Keratinocyte (primary cell): ENCODE data around the gene MATK. TPM values are rescaled to one million over a fixed set of nuclear protein-coding genes. Genes with fewer than 3 reads are reported as not detected.

Source experiments
- DNase-seq: peaks from one replicate; pipeline ENCODE4 v3.0.0-alpha.2; 2011; ENCODE audit warnings: low read depth, missing footprints, low spot score
- FAIRE-seq: peaks from 2 replicates; lab custom pipeline; 2011; peaks lifted over from hg19 to GRCh38; lab: Jason Lieb, UNC
- H2AFZ ChIP-seq: 2 replicates; pipeline ENCODE4 v1.6.0; 2012; ENCODE audit warnings: low read length, control low read depth, inconsistent platforms; ENCODE audit not compliant: control insufficient read depth
- H3K27ac ChIP-seq: 2 replicates; pipeline ENCODE4 v1.5.1; 2011; ENCODE audit warnings: low read length; ENCODE audit not compliant: control insufficient read depth, insufficient read depth
- H3K27me3 ChIP-seq: 3 replicates; pipeline ENCODE4 v1.6.0; 2011; ENCODE audit warnings: low read length; ENCODE audit not compliant: control insufficient read depth, insufficient read depth; ENCODE audit errors: extremely low read depth
- H3K36me3 ChIP-seq, 2 experiments: 2 replicates in 1 of 2; 3 replicates in 1 of 2; pipeline ENCODE4 v1.5.1; 2011; ENCODE audit warnings: low read length in 2 of 2, mild to moderate bottlenecking in 1 of 2; ENCODE audit not compliant: control insufficient read depth in 2 of 2, insufficient read depth in 2 of 2; ENCODE audit errors: extremely low read depth in 1 of 2
- H3K4me1 ChIP-seq: 3 replicates; pipeline ENCODE4 v1.5.1; 2011; ENCODE audit warnings: low read length; ENCODE audit not compliant: control insufficient read depth, insufficient read depth; ENCODE audit errors: extremely low read depth
- H3K4me2 ChIP-seq: 3 replicates; pipeline ENCODE4 v1.6.0; 2011; ENCODE audit warnings: low read depth, low read length; ENCODE audit not compliant: control insufficient read depth, insufficient read depth; ENCODE audit errors: extremely low read depth
- H3K4me3 ChIP-seq, 3 experiments: fragments of 200-600 bp in 1 of 3; sonication (generic) in 1 of 3; 2 replicates in 2 of 3; 3 replicates in 1 of 3; pipeline ENCODE4 v1.5.1; 2011 to 2016; ENCODE audit warnings: low read length in 3 of 3, mild to moderate bottlenecking in 3 of 3, control low read depth in 2 of 3, inconsistent platforms in 1 of 3, low read depth in 1 of 3, mixed read lengths in 1 of 3, mixed run types in 1 of 3, moderate library complexity in 1 of 3; ENCODE audit not compliant: control insufficient read depth in 2 of 3, insufficient read depth in 2 of 3; ENCODE audit errors: extremely low read depth in 1 of 3
- H3K79me2 ChIP-seq: 2 replicates; pipeline ENCODE4 v1.6.0; 2012; ENCODE audit warnings: low read length; ENCODE audit not compliant: control insufficient read depth, insufficient read depth
- H3K9ac ChIP-seq: 3 replicates; pipeline ENCODE4 v1.6.0; 2011; ENCODE audit warnings: low read length; ENCODE audit not compliant: control insufficient read depth, insufficient read depth; ENCODE audit errors: extremely low read depth
- H3K9me1 ChIP-seq: 3 replicates; pipeline ENCODE4 v1.6.0; 2011; ENCODE audit warnings: low read length; ENCODE audit not compliant: control insufficient read depth, insufficient read depth; ENCODE audit errors: extremely low read depth
- H3K9me3 ChIP-seq: 2 replicates; pipeline ENCODE4 v1.5.1; 2012; ENCODE audit warnings: low read depth, low read length; ENCODE audit not compliant: control insufficient read depth
- H4K20me1 ChIP-seq: 3 replicates; pipeline ENCODE4 v1.6.0; 2011; ENCODE audit warnings: low read length; ENCODE audit not compliant: control insufficient read depth, insufficient read depth; ENCODE audit errors: extremely low read depth
- CTCF ChIP-seq, 3 experiments: IDR thresholded peaks in 1 of 3; conservative IDR thresholded peaks in 1 of 3; optimal IDR thresholded peaks in 1 of 3; 2 replicates in 2 of 3; 3 replicates in 1 of 3; pipeline versions ENCODE3 to v1.5.1; 2011; ENCODE audit warnings: low read length in 3 of 3, mild to moderate bottlenecking in 3 of 3, moderate library complexity in 2 of 3, control low read depth in 1 of 3, inconsistent platforms in 1 of 3; ENCODE audit not compliant: insufficient read depth in 2 of 3; ENCODE audit errors: extremely low read depth in 1 of 3
- EZH2 ChIP-seq: IDR thresholded peaks from one replicate; pipeline ENCODE4 v1.6.1; 2012; ENCODE audit warnings: inconsistent platforms, mild to moderate bottlenecking, low read length, moderate library complexity
- dilution Hi-C: fragments of 300-500 bp; cut with MboI; formaldehyde crosslinking; loops from one replicate; pipeline ENCODE4 v1.7.0; 2020; ENCODE audit warnings: low sequenced_read_pairs; ENCODE audit not compliant: extremely low pct_ligation_motif_present
- polyA plus RNA-seq, 5 experiments: library from polyadenylated mRNA; depleted of rRNA in 3 of 5; stranded (reverse) in 3 of 5; stranded (forward) in 1 of 5; unstranded in 1 of 5; fragments of >200 nt; gene quantifications; 1 replicate in 1 of 5; 2 replicates in 3 of 5; 3 replicates in 1 of 5; pipeline versions ENCODE4 v1.2.1 to v1.2.3, GENCODE V29; 2011 to 2012; ENCODE audit warnings: missing spikeins in 2 of 5, low read depth in 1 of 5, low replicate concordance in 1 of 5

The MATK gene
- polyA plus RNA-seq, 1 donor (not counting 4 experiments of a cell fraction or from before 2014, with no cell fraction given) = 0.16 TPM

GRCh38 chr19:3818466-3818865 is 32.3 kb upstream of the MATK start:
- H3K4me3 ChIP-seq = no peak overlapping the region
- no peak overlapping the region for H2AFZ ChIP-seq
- H3K4me1 ChIP-seq = peaks cover 5% of the 10 kb centered on the region
- no peaks in the 10 kb centered on the region for H4K20me1 ChIP-seq
- FAIRE-seq (peak; percentile 80), DNase-seq (no peak)
- H3K9me3 ChIP-seq = no peaks in the 10 kb centered on the region
- H3K79me2 ChIP-seq = no peaks in the 10 kb centered on the region
- no peaks in the 10 kb centered on the region for H3K9me1 ChIP-seq
- peak overlapping the region; percentile 56 for H3K4me2 ChIP-seq
- H3K9ac ChIP-seq = no peak overlapping the region
- H3K27me3 ChIP-seq = peaks cover 14% of the 10 kb centered on the region
- no peak for TF ChIP-seq EZH2
- TF ChIP-seq CTCF (optimal IDR thresholded peaks at IDR 0.05 in 1 of 3, IDR thresholded peaks at IDR 0.05 in 1 of 3, conservative IDR thresholded peaks at IDR 0.05 in 1 of 3; ENCODE audit: extremely low read depth in 1 of 3, insufficient read depth in 2 of 3, low read length in 3 of 3) = no peak
- no peak overlapping the region for H3K27ac ChIP-seq
- dilution Hi-C loops = no loop called here
- H3K36me3 ChIP-seq = no peaks in the 10 kb centered on the region

GRCh38 chr19:3817761-3818160 is 31.6 kb upstream of the MATK start:
- no peaks in the 10 kb centered on the region for H4K20me1 ChIP-seq
- dilution Hi-C loops = no loop called here
- H3K9me3 ChIP-seq = no peaks in the 10 kb centered on the region
- no peak for FAIRE-seq
- peaks cover 14% of the 10 kb centered on the region for H3K27me3 ChIP-seq
- H3K9ac ChIP-seq = no peak overlapping the region
- peaks cover 5% of the 10 kb centered on the region for H3K4me1 ChIP-seq
- H2AFZ ChIP-seq = no peak overlapping the region
- no peak overlapping the region for H3K27ac ChIP-seq
- TF ChIP-seq CTCF (optimal IDR thresholded peaks at IDR 0.05 in 1 of 3, IDR thresholded peaks at IDR 0.05 in 1 of 3, conservative IDR thresholded peaks at IDR 0.05 in 1 of 3; ENCODE audit: extremely low read depth in 1 of 3, insufficient read depth in 2 of 3, low read length in 3 of 3) (no peak), EZH2 (no peak)
- H3K4me3 ChIP-seq = no peak overlapping the region
- H3K4me2 ChIP-seq = no peak overlapping the region
- DNase-seq = no peak
- no peaks in the 10 kb centered on the region for H3K9me1 ChIP-seq
- H3K36me3 ChIP-seq = no peaks in the 10 kb centered on the region
- no peaks in the 10 kb centered on the region for H3K79me2 ChIP-seq
